Pons (tissue), 1 donor: ENCODE results near the gene PARD3B.

Experiments
- DNase-seq: peaks from one replicate; pipeline ENCODE4 v3.0.0-alpha.2; 2016; ENCODE audit warnings: low spot score

The PARD3B gene

GRCh38 chr2:204754898-204755297 is 209.6 kb downstream of the PARD3B start:
- no peak for DNase-seq

DNA sequence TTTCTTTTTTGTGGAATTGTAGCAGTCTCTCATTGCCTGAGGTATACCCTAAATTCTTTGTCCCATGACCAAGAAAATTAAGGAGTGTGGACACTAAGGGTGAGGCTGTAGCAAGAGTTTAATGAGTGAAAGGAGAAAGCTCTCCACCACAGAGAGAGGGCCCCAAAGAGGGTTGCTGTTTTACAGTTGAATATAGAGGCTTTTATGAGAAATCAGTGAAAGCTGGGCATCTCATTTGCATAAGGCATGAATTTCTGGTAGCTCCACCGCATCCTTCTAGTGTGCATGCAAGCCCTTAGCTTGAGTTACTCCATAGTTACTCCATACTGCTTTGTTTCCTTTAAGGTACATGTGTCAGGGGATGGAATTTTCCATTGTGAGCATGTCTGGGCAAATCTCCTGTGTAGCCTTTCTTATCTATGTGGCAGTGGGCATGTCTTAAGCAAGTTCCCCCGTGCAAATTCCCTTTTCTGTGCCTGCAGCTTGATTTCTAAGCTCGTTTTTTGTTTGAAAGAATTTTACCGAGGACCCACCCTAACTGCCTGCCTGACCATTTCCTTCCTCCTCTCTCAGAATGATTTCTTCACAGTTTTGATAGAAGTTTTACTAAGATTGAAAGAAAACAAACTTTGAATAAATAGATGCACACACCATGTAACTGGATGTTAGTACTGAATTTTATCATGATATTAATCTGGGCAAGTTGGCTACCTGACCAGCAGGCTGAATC is 218.9 kb downstream of the PARD3B start:
- DNase-seq = no peak

- no peak for DNase-seq
Observed at GRCh38 chr2:204770735-204771134, 225.5 kb downstream of the PARD3B start.

DNA sequence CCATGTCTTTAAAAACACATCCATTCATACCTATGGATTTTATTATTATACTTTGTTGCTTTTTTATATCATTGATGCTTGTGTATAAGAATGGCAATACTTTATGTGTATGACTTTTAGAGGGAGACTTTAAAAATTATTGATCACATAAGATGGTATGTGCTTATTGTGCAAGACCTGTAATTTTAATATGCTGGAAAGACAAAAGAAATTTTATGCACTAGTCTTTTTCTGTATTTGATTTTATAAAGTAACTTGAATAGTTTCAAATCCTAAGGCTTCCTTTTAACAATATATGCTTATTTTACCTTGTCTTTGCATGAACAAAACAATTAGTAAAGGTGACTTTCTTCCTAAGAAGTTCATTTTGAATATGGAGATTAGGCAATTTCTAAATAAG is 226.4 kb downstream of the PARD3B start:
- DNase-seq = no peak

- no peak for DNase-seq
Observed at GRCh38 chr2:204772546-204772945, 227.3 kb downstream of the PARD3B start.

GRCh38 chr2:204775766-204776165 is 230.5 kb downstream of the PARD3B start:
- no peak for DNase-seq

- DNase-seq = no peak
Observed at GRCh38 chr2:204776781-204777559, 231.7 kb downstream of the PARD3B start.

DNA sequence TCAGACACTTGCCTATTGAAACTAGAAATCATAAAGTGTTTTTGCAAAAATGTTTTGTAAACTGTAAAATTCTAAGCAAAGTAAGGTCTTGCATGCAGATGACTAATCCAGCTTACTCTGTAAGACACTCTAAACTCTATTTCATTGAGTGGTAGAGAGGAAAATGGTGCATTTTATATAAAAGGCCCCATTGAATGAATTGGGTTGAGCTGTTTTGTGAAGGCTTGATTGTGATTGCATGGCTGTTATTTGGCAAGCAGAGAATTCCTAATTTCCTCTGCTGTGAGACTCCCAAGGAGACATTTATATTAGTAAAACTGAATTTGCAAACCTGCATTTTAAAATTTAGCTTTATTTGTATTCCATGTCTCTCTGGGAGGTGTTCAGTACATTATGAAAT is 234.5 kb downstream of the PARD3B start:
- DNase-seq = peak; percentile 5

DNA sequence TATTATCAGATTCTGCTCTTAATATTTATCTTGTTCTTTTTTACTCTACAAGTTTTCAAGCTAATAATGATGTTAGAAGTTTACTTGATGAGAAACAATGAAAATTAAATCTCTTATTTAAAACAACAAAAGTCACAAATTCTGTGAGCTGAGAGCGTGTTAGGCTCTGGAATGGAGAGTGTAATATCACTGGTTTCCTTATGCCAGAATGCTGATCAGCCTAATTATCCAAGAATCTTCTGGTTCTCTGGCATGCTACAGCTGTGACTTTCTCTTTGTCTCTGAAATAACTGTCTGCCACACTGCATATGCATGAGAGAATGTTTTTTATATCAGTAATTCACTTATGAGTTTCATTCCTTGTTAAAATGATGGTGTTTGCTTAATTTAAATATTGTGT is 236.7 kb downstream of the PARD3B start:
- DNase-seq = no peak

GRCh38 chr2:204790076-204790475 is 244.8 kb downstream of the PARD3B start:
- DNase-seq = no peak

- DNase-seq = no peak
Observed at GRCh38 chr2:204791230-204791629, 246.0 kb downstream of the PARD3B start.

DNA sequence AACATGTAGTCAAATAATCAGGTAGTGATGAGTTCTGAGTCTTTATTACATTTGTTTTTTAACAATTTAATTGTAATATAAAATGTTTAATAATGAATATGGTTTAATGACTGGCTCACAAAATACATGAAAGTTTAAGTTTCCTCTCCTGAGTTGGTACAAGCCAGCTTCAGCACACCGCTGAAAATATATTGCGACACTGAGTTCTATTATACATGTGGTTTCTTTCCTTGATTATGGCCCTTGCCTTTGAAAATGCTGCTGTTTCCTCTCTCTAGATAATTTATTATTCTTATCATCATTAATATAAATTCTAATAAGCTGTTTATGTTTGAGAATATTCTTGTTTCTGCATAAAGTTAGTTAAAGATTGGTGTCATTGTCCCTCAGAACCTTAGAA is 249.3 kb downstream of the PARD3B start:
- DNase-seq = no peak

GRCh38 chr2:204795156-204795555 is 249.9 kb downstream of the PARD3B start:
- DNase-seq = no peak

- DNase-seq = no peak
Observed at GRCh38 chr2:204796581-204796980, 251.3 kb downstream of the PARD3B start.

GRCh38 chr2:204799791-204800190 is 254.5 kb downstream of the PARD3B start:
- DNase-seq = no peak

DNA sequence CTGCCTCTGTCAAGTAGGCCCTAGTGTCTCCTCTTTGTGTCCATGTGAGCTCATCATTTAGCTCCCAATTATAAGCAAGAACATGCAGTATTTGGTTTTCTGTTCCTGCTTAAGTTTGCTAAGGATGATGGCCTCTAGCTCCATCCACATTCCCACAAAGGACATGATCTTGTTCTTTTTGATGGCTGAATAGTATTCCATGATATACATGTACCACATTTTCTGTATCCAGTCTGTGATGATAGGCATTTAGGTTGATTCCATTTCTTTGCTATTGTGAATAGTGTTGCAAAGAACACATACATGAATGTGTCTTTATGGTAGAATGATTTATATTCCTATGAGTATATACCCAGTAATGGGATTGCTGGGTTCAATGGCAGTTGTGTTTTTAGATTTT is 263.2 kb downstream of the PARD3B start:
- DNase-seq = no peak

GRCh38 chr2:204824751-204825453 is 279.6 kb downstream of the PARD3B start:
- no peak for DNase-seq

GRCh38 chr2:204825681-204826080 is 280.4 kb downstream of the PARD3B start:
- DNase-seq = no peak

GRCh38 chr2:204827701-204828590 is 282.7 kb downstream of the PARD3B start:
- no peak for DNase-seq

- DNase-seq = no peak
Observed at GRCh38 chr2:204834716-204835384, 289.6 kb downstream of the PARD3B start.

GRCh38 chr2:204835786-204836185 is 290.5 kb downstream of the PARD3B start:
- no peak for DNase-seq
